Stromal cell of bone marrow (primary cell): ENCODE results near the gene KIF18B.

ENCODE experiments used
- DNase-seq: peaks from one replicate; pipeline ENCODE4 v3.0.0-alpha.2; 2012; ENCODE audit warnings: low read depth

The KIF18B gene

GRCh38 chr17:44919411-44919810 is 28.2 kb downstream of the KIF18B start:
- no peak for DNase-seq

GRCh38 chr17:44918006-44918405 is 29.6 kb downstream of the KIF18B start:
- DNase-seq, result no peak

GRCh38 chr17:44917456-44917855 is 30.1 kb downstream of the KIF18B start:
- DNase-seq, result no peak

GRCh38 chr17:44916781-44917241 is 30.8 kb downstream of the KIF18B start:
- no peak for DNase-seq

- DNase-seq, result no peak
Measured at GRCh38 chr17:44915862-44916780, 31.5 kb downstream of the KIF18B start.

- no peak for DNase-seq
Measured at GRCh38 chr17:44915321-44915726, 32.2 kb downstream of the KIF18B start, which contains the start of gene GFAP. Gene GFAP, minus strand, starts transcription at chr17:44915500. Its CDS starts 14 bp downstream, at chr17:44915486.

GRCh38 chr17:44914698-44915271 is 32.8 kb downstream of the KIF18B start:
- DNase-seq, result no peak

- DNase-seq, result no peak
Measured at GRCh38 chr17:44914148-44914547, 33.4 kb downstream of the KIF18B start.

GRCh38 chr17:44913676-44914075 is 33.9 kb downstream of the KIF18B start:
- no peak for DNase-seq

GRCh38 chr17:44912763-44913544 is 34.6 kb downstream of the KIF18B start:
- no peak for DNase-seq

GRCh38 chr17:44911133-44912001 is 36.2 kb downstream of the KIF18B start:
- DNase-seq, result no peak

GRCh38 chr17:44910231-44911106 is 37.1 kb downstream of the KIF18B start:
- DNase-seq, result no peak

- DNase-seq, result peak; percentile 53
Measured at GRCh38 chr17:44909681-44910144, 37.9 kb downstream of the KIF18B start.

- DNase-seq, result no peak
Measured at GRCh38 chr17:44908761-44909326, 38.7 kb downstream of the KIF18B start.

- DNase-seq, result peak; percentile 7
Measured at GRCh38 chr17:44907729-44908470, 39.7 kb downstream of the KIF18B start.

- peak; percentile 12 for DNase-seq
Measured at GRCh38 chr17:44906763-44907728, 40.5 kb downstream of the KIF18B start.

- peak; percentile 87 for DNase-seq
Measured at GRCh38 chr17:44906010-44906646, 41.4 kb downstream of the KIF18B start.
